Measurements from ENCODE around the gene ERC2.

ERC2 gene

GRCh38 chr3:55726501-55726775 lies 741.8 kb downstream of the ERC2 start:
- DNase-seq: no peak
- Mint-ChIP-seq H3K4me3 (no peak overlapping the region), H3K9me3 (peaks cover 2% of the 10 kb centered on the region), H3K36me3 (ENCODE audit: low read depth) (no peaks in the 10 kb centered on the region), H3K27me3 (peaks cover 10% of the 10 kb centered on the region), H3K27ac (no peak overlapping the region), H3K4me1 (ENCODE audit: low read depth) (no peaks in the 10 kb centered on the region)

- Mint-ChIP-seq H3K9me3 (peaks cover 2% of the 10 kb centered on the region), H3K36me3 (ENCODE audit: low read depth) (no peaks in the 10 kb centered on the region), H3K27me3 (peaks cover 10% of the 10 kb centered on the region), H3K4me1 (ENCODE audit: low read depth) (no peaks in the 10 kb centered on the region), H3K4me3 (no peak overlapping the region), H3K27ac (no peak overlapping the region)
- DNase-seq: no peak
Measured at GRCh38 chr3:55725681-55726500, 742.4 kb downstream of the ERC2 start.

- H3K9me3 Mint-ChIP-seq: peaks cover 2% of the 10 kb centered on the region
- no peak overlapping the region for H3K27ac Mint-ChIP-seq
- DNase-seq: no peak
- peaks cover 10% of the 10 kb centered on the region for H3K27me3 Mint-ChIP-seq
- H3K4me1 Mint-ChIP-seq (ENCODE audit: low read depth): no peaks in the 10 kb centered on the region
- no peaks in the 10 kb centered on the region for H3K36me3 Mint-ChIP-seq (ENCODE audit: low read depth)
- no peak overlapping the region for H3K4me3 Mint-ChIP-seq
Measured at GRCh38 chr3:55724821-55725220, 743.4 kb downstream of the ERC2 start.

DNA sequence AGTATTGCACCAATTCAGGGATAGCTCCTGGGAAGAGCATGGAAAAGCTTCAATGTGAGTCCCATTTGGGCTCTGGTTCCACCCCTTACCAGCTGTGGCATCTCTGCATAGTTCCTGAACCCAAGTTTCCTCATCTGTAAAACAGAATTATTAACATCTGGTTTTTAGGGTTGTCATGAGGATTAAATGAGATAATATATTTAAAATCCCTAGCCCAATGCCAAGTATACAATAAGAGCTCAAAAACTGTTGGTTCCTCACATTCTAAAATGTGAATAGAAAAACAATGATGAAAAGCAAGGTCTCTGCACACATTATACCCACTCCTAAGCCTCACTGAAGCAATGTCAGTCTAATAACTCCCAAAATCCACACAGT lies 743.9 kb downstream of the ERC2 start:
- peaks cover 2% of the 10 kb centered on the region for H3K9me3 Mint-ChIP-seq
- no peaks in the 10 kb centered on the region for H3K36me3 Mint-ChIP-seq (ENCODE audit: low read depth)
- no peak for DNase-seq
- no peak overlapping the region for H3K4me3 Mint-ChIP-seq
- H3K4me1 Mint-ChIP-seq (ENCODE audit: low read depth): no peaks in the 10 kb centered on the region
- H3K27me3 Mint-ChIP-seq: peaks cover 10% of the 10 kb centered on the region
- H3K27ac Mint-ChIP-seq: no peak overlapping the region

DNA sequence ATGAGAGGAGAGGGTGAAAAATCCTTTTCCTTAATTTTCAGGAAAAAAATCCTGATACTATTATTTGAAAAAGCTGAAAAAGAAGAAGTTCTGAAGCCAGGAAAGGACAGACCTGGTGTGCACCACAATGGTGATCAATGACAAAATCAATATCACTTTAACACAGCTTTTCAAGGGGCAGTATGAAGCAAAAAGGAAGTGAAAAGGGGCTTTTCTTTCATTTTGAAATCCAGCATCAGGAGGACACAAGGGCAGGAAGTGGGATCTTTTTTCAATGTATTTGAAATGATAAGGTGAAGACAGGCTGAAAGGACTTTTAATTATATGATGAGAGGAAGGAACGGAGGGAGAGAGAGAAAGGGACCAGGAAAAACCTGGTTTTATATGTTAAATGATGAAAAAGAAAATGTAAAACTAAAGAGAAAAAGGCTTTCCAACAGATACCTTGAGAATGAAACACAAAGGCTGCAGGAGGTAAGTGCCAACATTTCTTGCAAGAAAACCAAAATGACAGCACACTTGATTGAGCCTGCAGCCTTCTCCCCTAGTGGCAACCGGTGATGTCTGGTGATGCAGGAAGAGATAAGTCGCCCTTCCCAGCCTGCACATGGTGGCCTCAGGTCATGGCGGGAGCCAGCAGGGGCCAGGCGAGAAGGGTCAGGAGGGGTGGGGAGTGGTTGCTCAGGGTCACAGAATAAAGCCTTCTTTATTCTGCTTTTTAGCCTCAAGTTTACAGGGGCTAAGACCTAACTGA lies 744.4 kb downstream of the ERC2 start:
- peaks cover 10% of the 10 kb centered on the region for H3K27me3 Mint-ChIP-seq

DNA sequence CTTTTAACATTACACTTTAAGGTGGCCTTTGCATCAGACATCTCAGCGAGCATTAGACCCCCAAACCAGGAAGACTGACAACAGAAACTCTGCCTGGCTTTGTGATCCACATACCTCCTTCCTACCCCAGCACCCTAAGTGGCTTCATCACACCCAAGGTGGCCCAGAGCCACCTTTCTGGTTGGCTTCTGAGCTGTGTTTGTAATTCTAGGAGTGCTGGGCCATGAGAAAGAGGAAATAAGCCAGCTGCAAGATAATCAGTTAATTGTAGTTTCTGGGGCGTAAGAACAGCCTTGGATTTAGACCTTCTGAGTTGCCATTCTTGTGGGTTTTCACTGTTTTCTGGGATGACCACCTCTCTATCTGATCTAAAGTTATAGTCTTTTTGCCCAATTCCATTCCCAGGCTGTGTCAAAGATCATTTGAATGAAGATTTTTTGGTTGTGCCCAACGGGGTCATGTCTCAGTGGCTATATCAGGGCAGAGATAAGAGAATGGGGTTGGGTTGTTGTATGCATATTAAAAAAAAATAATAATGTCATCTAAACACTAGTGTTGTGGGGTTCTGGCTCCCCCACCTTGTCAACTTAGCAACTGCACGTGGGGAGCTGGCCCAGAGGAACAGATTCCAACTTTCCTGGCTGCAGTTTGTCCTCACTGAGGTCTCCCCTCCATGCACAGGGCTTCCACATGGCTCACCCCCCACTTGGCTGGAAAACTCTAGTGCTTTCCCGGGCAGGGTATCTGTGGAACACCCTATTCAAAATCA lies 746.4 kb downstream of the ERC2 start:
- Mint-ChIP-seq H3K36me3 (ENCODE audit: low read depth) (no peaks in the 10 kb centered on the region), H3K9me3 (peaks cover 2% of the 10 kb centered on the region), H3K27ac (no peak overlapping the region), H3K4me1 (ENCODE audit: low read depth) (no peaks in the 10 kb centered on the region), H3K27me3 (peaks cover 10% of the 10 kb centered on the region), H3K4me3 (no peak overlapping the region)
- no peak for DNase-seq

More for the DNA sequence above, 744.4 kb downstream of the ERC2 start:
- H3K4me3 Mint-ChIP-seq: no peak overlapping the region
- no peaks in the 10 kb centered on the region for H3K36me3 Mint-ChIP-seq (ENCODE audit: low read depth)
- DNase-seq: no peak
- H3K27ac Mint-ChIP-seq: no peak overlapping the region
- H3K9me3 Mint-ChIP-seq: peaks cover 2% of the 10 kb centered on the region
- no peaks in the 10 kb centered on the region for H3K4me1 Mint-ChIP-seq (ENCODE audit: low read depth)

DNA sequence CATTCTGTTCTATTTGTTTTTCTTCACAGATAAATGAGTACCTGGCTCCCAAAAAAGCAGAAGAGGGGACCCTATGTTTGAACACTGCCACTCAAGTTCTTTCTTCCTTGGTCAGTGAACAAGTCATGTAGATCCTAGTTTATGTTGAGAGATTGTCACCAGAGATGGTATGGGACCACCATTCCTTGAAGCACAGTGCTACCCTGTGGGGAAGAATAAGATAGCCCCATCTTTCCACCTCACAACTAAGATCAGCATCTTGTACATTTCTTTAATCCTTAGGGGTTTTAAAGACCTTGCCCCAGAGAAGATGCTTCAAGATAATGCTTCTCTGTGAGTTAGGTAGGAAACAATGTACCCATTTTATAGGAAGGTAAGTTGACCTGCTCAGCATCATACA lies 747.7 kb downstream of the ERC2 start:
- Mint-ChIP-seq H3K36me3 (ENCODE audit: low read depth) (no peaks in the 10 kb centered on the region), H3K4me3 (no peak overlapping the region), H3K4me1 (ENCODE audit: low read depth) (no peaks in the 10 kb centered on the region), H3K9me3 (peaks cover 2% of the 10 kb centered on the region), H3K27ac (no peak overlapping the region), H3K27me3 (peaks cover 10% of the 10 kb centered on the region)
- DNase-seq: no peak

GRCh38 chr3:55719508-55719907 lies 748.8 kb downstream of the ERC2 start:
- no peaks in the 10 kb centered on the region for H3K36me3 Mint-ChIP-seq (ENCODE audit: low read depth)
- H3K4me3 Mint-ChIP-seq: no peak overlapping the region
- no peak for DNase-seq
- H3K27me3 Mint-ChIP-seq: peaks cover 7% of the 10 kb centered on the region
- H3K4me1 Mint-ChIP-seq (ENCODE audit: low read depth): no peaks in the 10 kb centered on the region
- H3K9me3 Mint-ChIP-seq: peaks cover 2% of the 10 kb centered on the region
- no peak overlapping the region for H3K27ac Mint-ChIP-seq

- Mint-ChIP-seq H3K4me1 (ENCODE audit: low read depth) (no peaks in the 10 kb centered on the region), H3K4me3 (no peak overlapping the region), H3K27me3 (peaks cover 6% of the 10 kb centered on the region), H3K36me3 (ENCODE audit: low read depth) (no peaks in the 10 kb centered on the region), H3K27ac (no peak overlapping the region), H3K9me3 (peaks cover 2% of the 10 kb centered on the region)
- DNase-seq: no peak
Measured at GRCh38 chr3:55719006-55719405, 749.3 kb downstream of the ERC2 start.

GRCh38 chr3:55718521-55718921 lies 749.7 kb downstream of the ERC2 start:
- H3K4me1 Mint-ChIP-seq (ENCODE audit: low read depth): no peaks in the 10 kb centered on the region
- H3K9me3 Mint-ChIP-seq: peaks cover 4% of the 10 kb centered on the region
- no peak for DNase-seq
- no peak overlapping the region for H3K27ac Mint-ChIP-seq
- H3K4me3 Mint-ChIP-seq: no peak overlapping the region
- H3K36me3 Mint-ChIP-seq (ENCODE audit: low read depth): no peaks in the 10 kb centered on the region
- peaks cover 6% of the 10 kb centered on the region for H3K27me3 Mint-ChIP-seq

GRCh38 chr3:55718074-55718473 lies 750.2 kb downstream of the ERC2 start:
- Mint-ChIP-seq H3K36me3 (ENCODE audit: low read depth) (no peaks in the 10 kb centered on the region), H3K27ac (no peak overlapping the region), H3K4me3 (no peak overlapping the region), H3K4me1 (ENCODE audit: low read depth) (no peaks in the 10 kb centered on the region), H3K27me3 (peaks cover 6% of the 10 kb centered on the region), H3K9me3 (peaks cover 4% of the 10 kb centered on the region)
- DNase-seq: no peak

- DNase-seq: no peak
- H3K27ac Mint-ChIP-seq: no peak overlapping the region
- H3K9me3 Mint-ChIP-seq: peaks cover 2% of the 10 kb centered on the region
- no peak overlapping the region for H3K4me3 Mint-ChIP-seq
- no peaks in the 10 kb centered on the region for H3K4me1 Mint-ChIP-seq (ENCODE audit: low read depth)
- H3K36me3 Mint-ChIP-seq (ENCODE audit: low read depth): no peaks in the 10 kb centered on the region
- peaks cover 3% of the 10 kb centered on the region for H3K27me3 Mint-ChIP-seq
Measured at GRCh38 chr3:55717481-55717880, 750.8 kb downstream of the ERC2 start.

DNA sequence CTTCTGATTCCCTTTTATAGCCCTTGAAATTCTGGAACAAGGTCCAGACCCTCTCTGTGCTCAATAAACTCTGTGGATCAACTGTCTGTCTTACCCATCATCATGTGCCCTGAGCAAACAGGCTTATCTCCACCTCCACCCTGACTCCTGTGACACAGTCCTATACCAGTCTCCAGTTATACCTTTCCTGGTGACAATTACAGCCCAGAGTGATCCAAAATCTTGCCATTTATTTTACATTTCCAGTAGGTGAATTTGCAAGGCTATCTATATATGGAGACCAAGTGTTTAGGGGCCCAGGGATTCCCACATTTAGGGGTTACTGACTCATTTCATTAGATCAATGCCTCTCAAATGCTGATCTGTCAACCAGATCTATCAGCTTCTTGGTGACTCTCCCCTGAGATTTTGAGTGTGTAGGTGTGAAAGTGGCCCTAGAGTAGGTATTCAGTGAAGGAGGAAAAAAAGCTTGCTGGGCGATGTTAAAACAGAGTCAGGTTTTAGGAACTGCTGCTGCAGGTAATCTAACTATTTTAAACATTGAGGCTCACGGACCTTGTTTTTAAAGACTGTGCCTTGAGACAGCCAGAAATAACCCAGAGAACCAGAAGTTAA lies 751.5 kb downstream of the ERC2 start:
- DNase-seq: no peak

GRCh38 chr3:55716044-55716443 lies 752.2 kb downstream of the ERC2 start:
- no peaks in the 10 kb centered on the region for H3K36me3 Mint-ChIP-seq (ENCODE audit: low read depth)
- H3K27me3 Mint-ChIP-seq: no peaks in the 10 kb centered on the region
- no peak overlapping the region for H3K27ac Mint-ChIP-seq
- no peak overlapping the region for H3K4me3 Mint-ChIP-seq
- DNase-seq: no peak
- no peaks in the 10 kb centered on the region for H3K4me1 Mint-ChIP-seq (ENCODE audit: low read depth)
- peaks cover 2% of the 10 kb centered on the region for H3K9me3 Mint-ChIP-seq

More for the DNA sequence above, 751.5 kb downstream of the ERC2 start:
- Mint-ChIP-seq H3K27me3 (no peaks in the 10 kb centered on the region), H3K27ac (no peak overlapping the region), H3K4me1 (ENCODE audit: low read depth) (no peaks in the 10 kb centered on the region), H3K36me3 (ENCODE audit: low read depth) (no peaks in the 10 kb centered on the region), H3K4me3 (no peak overlapping the region), H3K9me3 (peaks cover 2% of the 10 kb centered on the region)

Data from activated T-cell treated with anti-CD3 and anti-CD28 coated beads, Interleukin-2, amount 50 U/mL, for 24 hours (primary cell).